ENCODE results near the gene TLCD3A. TPM values are rescaled to one million over a fixed set of nuclear protein-coding genes. Genes with fewer than 3 reads are reported as not detected.
A peak's percentile ranks its signal among the peaks of the same experiment; 100 is the strongest.
"Not testable (repeated sequence)": the region's sequence is repeated elsewhere in the genome, so short reads cannot be mapped to it uniquely, and the experiment has no call there.

Gene TLCD3A
- total RNA-seq, 2 donors from 2014 or later = 4.8 to 8.3 TPM

GRCh38 chr17:744937-745336 lies 12.5 kb downstream of the TLCD3A start:
- intact Hi-C loops (cut with DNase I) = no loop called here
- no peak for ATAC-seq
- no peak for DNase-seq

GRCh38 chr17:745406-745805 lies 13.0 kb downstream of the TLCD3A start:
- ATAC-seq (no peak), DNase-seq (no peak)
- intact Hi-C loops (cut with DNase I) = no loop called here

GRCh38 chr17:746181-746580 lies 13.8 kb downstream of the TLCD3A start:
- no peak for ATAC-seq
- no peak for DNase-seq
- intact Hi-C loops (cut with DNase I) = no loop called here

GRCh38 chr17:746783-747629 lies 14.6 kb downstream of the TLCD3A start:
- intact Hi-C loops (cut with DNase I) = no loop called here
- DNase-seq (no peak), ATAC-seq (no peak)

GRCh38 chr17:748604-749003 lies 16.2 kb downstream of the TLCD3A start:
- ATAC-seq; intact Hi-C loops (cut with DNase I); DNase-seq: not testable (repeated sequence)

- intact Hi-C loops (cut with DNase I); ATAC-seq; DNase-seq: not testable (repeated sequence)
Measured at GRCh38 chr17:749359-749758, 17.0 kb downstream of the TLCD3A start.

GRCh38 chr17:750431-751037 lies 18.1 kb downstream of the TLCD3A start:
- DNase-seq = no peak
- intact Hi-C loops (cut with DNase I) = no loop called here
- no peak for ATAC-seq

GRCh38 chr17:751269-752001 lies 19.0 kb downstream of the TLCD3A start:
- ATAC-seq (peak; percentile 24 to 30), DNase-seq (peak; percentile 55)
- intact Hi-C loops (cut with DNase I) = no loop called here

GRCh38 chr17:752002-752619 lies 19.7 kb downstream of the TLCD3A start, which contains the start of gene GEMIN4:
TSS of gene GEMIN4 (minus strand) at chr17:752264. CDS start at chr17:752142, 122 bp downstream.
- intact Hi-C loops (cut with DNase I) = no loop called here
- DNase-seq = peak; percentile 95
- peak; percentile 93 to 94 for ATAC-seq

- intact Hi-C loops (cut with DNase I) = no loop called here
- DNase-seq (peak; percentile 84), ATAC-seq (peak; percentile 76 to 80)
Measured at GRCh38 chr17:752620-753219, 20.3 kb downstream of the TLCD3A start.

- ATAC-seq (no peak), DNase-seq (no peak)
- intact Hi-C loops (cut with DNase I) = no loop called here
Measured at GRCh38 chr17:753418-753817, 21.0 kb downstream of the TLCD3A start.

- ATAC-seq; DNase-seq; intact Hi-C loops (cut with DNase I): not testable (repeated sequence)
Measured at GRCh38 chr17:755319-755961, 23.0 kb downstream of the TLCD3A start.

- ATAC-seq; DNase-seq; intact Hi-C loops (cut with DNase I): not testable (repeated sequence)
Measured at GRCh38 chr17:756010-756567, 23.7 kb downstream of the TLCD3A start.

- intact Hi-C loops (cut with DNase I) = no loop called here
- DNase-seq (no peak), ATAC-seq (no peak)
Measured at GRCh38 chr17:759964-760363, 27.6 kb downstream of the TLCD3A start.

GRCh38 chr17:760371-760770 lies 28.0 kb downstream of the TLCD3A start:
- peak; percentile 51 for DNase-seq
- intact Hi-C loops (cut with DNase I) = no loop called here
- peak; percentile 86 to 89 for ATAC-seq

GRCh38 chr17:767076-767475 lies 34.7 kb downstream of the TLCD3A start:
- intact Hi-C loops (cut with DNase I) = no loop called here
- ATAC-seq (no peak), DNase-seq (no peak)

GRCh38 chr17:773016-773415 lies 40.6 kb downstream of the TLCD3A start:
- intact Hi-C loops (cut with DNase I) = no loop called here
- DNase-seq = no peak
- ATAC-seq = no peak
